ENCODE results near the gene HEATR1.

HEATR1 gene

DNA sequence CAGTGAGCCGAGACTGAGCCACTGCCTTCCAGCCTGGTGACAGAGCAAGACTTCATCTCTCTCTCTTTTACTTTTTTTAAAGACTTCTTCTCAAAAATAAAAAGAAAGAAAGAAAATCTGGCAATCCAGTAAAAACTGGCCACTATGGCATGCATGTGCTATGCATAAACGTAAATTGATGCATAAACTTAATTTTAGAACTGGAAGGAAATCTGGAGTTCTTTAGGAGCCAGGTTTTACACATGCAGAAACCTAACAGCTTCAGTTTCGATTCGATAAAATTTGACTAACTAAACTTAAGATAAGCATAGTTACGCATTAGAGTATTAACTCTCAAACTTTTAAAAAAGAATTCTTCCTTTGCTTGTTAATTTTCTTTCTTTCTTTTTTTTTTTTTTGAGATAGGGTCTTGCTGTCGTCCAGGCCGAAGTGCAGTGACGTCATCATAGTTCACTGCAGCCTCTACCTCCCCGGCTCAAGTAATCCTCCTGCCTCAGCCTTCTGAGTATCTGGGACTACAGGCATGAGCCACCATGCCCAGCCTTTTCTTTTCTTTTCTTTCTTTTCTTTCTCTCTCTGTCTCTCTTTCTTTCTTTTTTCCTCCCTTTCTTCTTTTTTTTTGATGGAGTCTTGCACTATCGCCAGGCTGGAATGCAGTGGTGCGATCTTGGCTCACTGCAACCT lies 92.4 kb downstream of the HEATR1 start:
- TF ChIP-seq, protein P1, sequence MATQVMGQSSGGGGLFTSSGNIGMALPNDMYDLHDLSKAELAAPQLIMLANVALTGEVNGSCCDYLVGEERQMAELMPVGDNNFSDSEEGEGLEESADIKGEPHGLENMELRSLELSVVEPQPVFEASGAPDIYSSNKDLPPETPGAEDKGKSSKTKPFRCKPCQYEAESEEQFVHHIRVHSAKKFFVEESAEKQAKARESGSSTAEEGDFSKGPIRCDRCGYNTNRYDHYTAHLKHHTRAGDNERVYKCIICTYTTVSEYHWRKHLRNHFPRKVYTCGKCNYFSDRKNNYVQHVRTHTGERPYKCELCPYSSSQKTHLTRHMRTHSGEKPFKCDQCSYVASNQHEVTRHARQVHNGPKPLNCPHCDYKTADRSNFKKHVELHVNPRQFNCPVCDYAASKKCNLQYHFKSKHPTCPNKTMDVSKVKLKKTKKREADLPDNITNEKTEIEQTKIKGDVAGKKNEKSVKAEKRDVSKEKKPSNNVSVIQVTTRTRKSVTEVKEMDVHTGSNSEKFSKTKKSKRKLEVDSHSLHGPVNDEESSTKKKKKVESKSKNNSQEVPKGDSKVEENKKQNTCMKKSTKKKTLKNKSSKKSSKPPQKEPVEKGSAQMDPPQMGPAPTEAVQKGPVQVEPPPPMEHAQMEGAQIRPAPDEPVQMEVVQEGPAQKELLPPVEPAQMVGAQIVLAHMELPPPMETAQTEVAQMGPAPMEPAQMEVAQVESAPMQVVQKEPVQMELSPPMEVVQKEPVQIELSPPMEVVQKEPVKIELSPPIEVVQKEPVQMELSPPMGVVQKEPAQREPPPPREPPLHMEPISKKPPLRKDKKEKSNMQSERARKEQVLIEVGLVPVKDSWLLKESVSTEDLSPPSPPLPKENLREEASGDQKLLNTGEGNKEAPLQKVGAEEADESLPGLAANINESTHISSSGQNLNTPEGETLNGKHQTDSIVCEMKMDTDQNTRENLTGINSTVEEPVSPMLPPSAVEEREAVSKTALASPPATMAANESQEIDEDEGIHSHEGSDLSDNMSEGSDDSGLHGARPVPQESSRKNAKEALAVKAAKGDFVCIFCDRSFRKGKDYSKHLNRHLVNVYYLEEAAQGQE (IDR thresholded peaks at IDR 0.05; ENCODE audit: insufficient read depth in 1 of 2, low read depth in 2 of 2, low read length in 2 of 2): no peak
- no peak for TF ChIP-seq POLR2AphosphoS5 (IDR thresholded peaks at IDR 0.05; ENCODE audit: low read depth, low read length)
- no peak for TF ChIP-seq TAF1 (IDR thresholded peaks at IDR 0.05; ENCODE audit: borderline replicate concordance, insufficient read depth, low read length)
- no peak for TF ChIP-seq FOXP2 (optimal IDR thresholded peaks at IDR 0.05; ENCODE audit: borderline replicate concordance, extremely low read depth, extremely low read length, insufficient read depth)
- TF ChIP-seq SIN3A (IDR thresholded peaks at IDR 0.05; ENCODE audit: borderline replicate concordance, insufficient read depth, low read length): no peak

DNA sequence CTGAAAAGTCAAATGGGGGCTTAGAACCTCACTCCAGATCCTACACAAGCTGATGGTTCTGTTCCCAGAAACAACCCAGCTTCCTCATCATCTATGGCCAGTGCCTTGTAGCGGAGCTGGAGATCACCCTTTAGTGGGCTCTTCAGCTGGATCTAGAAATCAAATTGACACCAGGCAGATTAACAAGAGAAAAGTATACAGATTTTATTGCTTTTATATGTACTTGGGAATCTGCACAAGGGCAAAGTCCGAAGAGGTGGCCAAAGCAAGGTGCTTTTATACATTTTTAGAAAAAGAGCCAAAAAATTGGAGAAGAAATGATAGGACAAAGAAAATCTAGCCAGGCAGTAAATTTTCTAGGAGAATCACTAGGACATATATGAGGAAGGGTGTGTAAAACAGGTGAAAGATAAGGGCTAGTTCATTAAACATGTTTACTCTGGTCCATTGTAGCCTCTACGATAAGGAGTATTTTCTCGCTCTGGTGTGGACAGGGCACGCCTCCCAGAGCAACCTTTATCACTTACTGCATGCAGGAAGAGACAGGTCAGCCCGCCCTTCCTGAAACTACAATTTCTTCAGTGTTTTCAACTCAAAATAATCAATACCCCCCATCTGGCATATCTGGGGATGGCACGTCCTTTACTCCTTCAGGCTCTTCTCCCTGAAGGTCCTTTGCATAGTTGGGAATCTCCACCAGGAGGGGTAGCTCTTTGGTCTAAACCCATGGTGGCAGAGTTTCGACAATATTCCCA lies 94.5 kb downstream of the HEATR1 start:
- TF ChIP-seq SIN3A (IDR thresholded peaks at IDR 0.05; ENCODE audit: borderline replicate concordance, insufficient read depth, low read length): no peak
- TF ChIP-seq TAF1 (IDR thresholded peaks at IDR 0.05; ENCODE audit: borderline replicate concordance, insufficient read depth, low read length): no peak
- TF ChIP-seq FOXP2 (optimal IDR thresholded peaks at IDR 0.05; ENCODE audit: borderline replicate concordance, extremely low read depth, extremely low read length, insufficient read depth): no peak
- no peak for TF ChIP-seq POLR2AphosphoS5 (IDR thresholded peaks at IDR 0.05; ENCODE audit: low read depth, low read length)
- TF ChIP-seq, protein P1 (IDR thresholded peaks at IDR 0.05; ENCODE audit: insufficient read depth in 1 of 2, low read depth in 2 of 2, low read length in 2 of 2): no peak

DNA sequence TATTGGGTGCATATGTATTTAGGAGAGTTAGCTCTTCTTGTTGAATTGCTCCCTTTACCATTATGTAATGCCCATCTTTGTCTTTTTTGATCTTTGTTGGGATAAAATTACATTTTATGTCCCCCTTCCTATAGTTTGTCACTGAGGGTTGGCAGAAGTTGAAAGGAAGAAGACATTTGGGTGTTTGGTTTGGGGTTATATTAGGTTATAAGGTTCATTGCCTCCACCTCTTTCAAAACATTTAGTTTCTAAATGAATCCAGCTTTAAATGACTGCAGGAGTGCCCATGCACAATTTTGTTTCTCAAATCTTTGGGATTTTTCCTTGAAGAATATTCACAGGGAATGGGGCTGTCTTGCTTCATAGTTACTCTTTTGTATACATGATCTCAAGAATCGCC lies 95.1 kb downstream of the HEATR1 start:
- TF ChIP-seq SIN3A (IDR thresholded peaks at IDR 0.05; ENCODE audit: borderline replicate concordance, insufficient read depth, low read length) (no peak), TAF1 (IDR thresholded peaks at IDR 0.05; ENCODE audit: borderline replicate concordance, insufficient read depth, low read length) (no peak), FOXP2 (optimal IDR thresholded peaks at IDR 0.05; ENCODE audit: borderline replicate concordance, extremely low read depth, extremely low read length, insufficient read depth) (no peak), POLR2AphosphoS5 (IDR thresholded peaks at IDR 0.05; ENCODE audit: low read depth, low read length) (no peak)
- TF ChIP-seq, protein P1 (IDR thresholded peaks at IDR 0.05; ENCODE audit: insufficient read depth in 1 of 2, low read depth in 2 of 2, low read length in 2 of 2): no peak

DNA sequence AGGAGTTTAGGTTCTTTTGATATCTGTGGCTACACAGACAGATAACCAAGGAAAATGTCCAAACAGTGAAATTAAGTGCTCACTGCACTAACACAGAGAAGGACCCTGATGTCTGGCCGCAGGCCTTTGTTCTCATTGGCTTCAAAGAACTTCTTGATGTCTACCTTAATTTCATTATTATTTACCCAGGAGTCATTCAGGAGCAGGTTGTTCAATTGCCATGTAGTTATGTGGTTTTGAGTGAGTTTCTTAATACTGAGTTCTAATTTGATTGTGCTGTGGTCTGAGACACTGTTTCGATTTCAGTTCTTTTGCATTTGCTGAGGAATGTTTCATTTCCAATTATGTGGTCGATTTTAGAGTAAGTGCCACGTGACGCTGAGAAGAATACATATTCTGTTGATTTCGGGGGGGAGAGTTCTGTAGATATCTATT lies 95.7 kb downstream of the HEATR1 start:
- TF ChIP-seq TAF1 (IDR thresholded peaks at IDR 0.05; ENCODE audit: borderline replicate concordance, insufficient read depth, low read length) (no peak), SIN3A (IDR thresholded peaks at IDR 0.05; ENCODE audit: borderline replicate concordance, insufficient read depth, low read length) (no peak), POLR2AphosphoS5 (IDR thresholded peaks at IDR 0.05; ENCODE audit: low read depth, low read length) (no peak), FOXP2 (optimal IDR thresholded peaks at IDR 0.05; ENCODE audit: borderline replicate concordance, extremely low read depth, extremely low read length, insufficient read depth) (no peak)
- TF ChIP-seq, protein P1 (IDR thresholded peaks at IDR 0.05; ENCODE audit: insufficient read depth in 1 of 2, low read depth in 2 of 2, low read length in 2 of 2): no peak
